ENCODE measurements around the gene OR4A16. TPM values are rescaled to one million over a fixed set of nuclear protein-coding genes. Genes with fewer than 3 reads are reported as not detected.

The OR4A16 gene
- total RNA-seq, 1 donor from 2014 or later = not detected

DNA sequence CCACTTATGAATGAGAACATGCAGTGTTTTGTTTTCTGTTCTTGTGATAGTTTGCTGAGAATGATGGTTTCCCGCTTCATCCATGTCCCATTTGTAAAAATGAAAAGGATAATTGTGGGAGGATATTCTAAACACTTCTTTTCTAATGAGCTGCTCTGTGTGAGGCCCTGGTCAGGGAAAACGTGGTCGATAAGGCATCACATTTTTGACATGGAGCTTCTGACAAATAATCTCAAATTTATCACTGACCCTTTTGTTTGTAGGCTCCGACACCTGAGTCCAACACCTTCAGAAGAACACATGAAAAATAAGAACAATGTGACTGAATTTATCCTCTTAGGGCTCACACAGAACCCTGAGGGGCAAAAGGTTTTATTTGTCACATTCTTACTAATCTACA lies 24.7 kb downstream of the OR4A16 start, which contains the start of gene OR4A15:
TSS of gene OR4A15 (plus strand) at position 301 of the 400 bp plus-strand sequence. CDS start at position 301, 0 bp downstream.
- no peaks in the 10 kb centered on the region for H3K4me1 Mint-ChIP-seq (ENCODE audit: unreplicated experiment)
- TF ChIP-seq, protein P1, sequence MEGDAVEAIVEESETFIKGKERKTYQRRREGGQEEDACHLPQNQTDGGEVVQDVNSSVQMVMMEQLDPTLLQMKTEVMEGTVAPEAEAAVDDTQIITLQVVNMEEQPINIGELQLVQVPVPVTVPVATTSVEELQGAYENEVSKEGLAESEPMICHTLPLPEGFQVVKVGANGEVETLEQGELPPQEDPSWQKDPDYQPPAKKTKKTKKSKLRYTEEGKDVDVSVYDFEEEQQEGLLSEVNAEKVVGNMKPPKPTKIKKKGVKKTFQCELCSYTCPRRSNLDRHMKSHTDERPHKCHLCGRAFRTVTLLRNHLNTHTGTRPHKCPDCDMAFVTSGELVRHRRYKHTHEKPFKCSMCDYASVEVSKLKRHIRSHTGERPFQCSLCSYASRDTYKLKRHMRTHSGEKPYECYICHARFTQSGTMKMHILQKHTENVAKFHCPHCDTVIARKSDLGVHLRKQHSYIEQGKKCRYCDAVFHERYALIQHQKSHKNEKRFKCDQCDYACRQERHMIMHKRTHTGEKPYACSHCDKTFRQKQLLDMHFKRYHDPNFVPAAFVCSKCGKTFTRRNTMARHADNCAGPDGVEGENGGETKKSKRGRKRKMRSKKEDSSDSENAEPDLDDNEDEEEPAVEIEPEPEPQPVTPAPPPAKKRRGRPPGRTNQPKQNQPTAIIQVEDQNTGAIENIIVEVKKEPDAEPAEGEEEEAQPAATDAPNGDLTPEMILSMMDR (conservative IDR thresholded peaks at IDR 0.05) = no peak
- no peaks in the 10 kb centered on the region for H3K36me3 Mint-ChIP-seq
- peaks cover 10% of the 10 kb centered on the region for H3K9me3 Mint-ChIP-seq
- DNase-seq (ENCODE audit: extremely low spot score, unreplicated experiment) = no peak
- H3K4me3 Mint-ChIP-seq = no peak within 1 kb of the TSS
- no peak within 1 kb of the TSS for H3K27ac Mint-ChIP-seq
- H3K27me3 Mint-ChIP-seq = no peaks in the 10 kb centered on the region

Other genes starting within 250 kb of the OR4A16 start
- gene TRIM48, start 81.0 kb upstream of the OR4A16 start, total RNA-seq (ENCODE audit: low replicate concordance) = not detected in 2 replicates
- not detected in 2 replicates for gene OR4A15, start 24.8 kb downstream of the OR4A16 start, total RNA-seq (ENCODE audit: low replicate concordance)
- not detected in 2 replicates for gene OR4C15, start 211.3 kb downstream of the OR4A16 start, total RNA-seq (ENCODE audit: low replicate concordance)
- gene OR4C16, start 228.9 kb downstream of the OR4A16 start, total RNA-seq (ENCODE audit: low replicate concordance) = not detected in 2 replicates